Astrocyte (in vitro differentiated cells and primary cell): ENCODE measurements around the gene ARHGEF37. TPM values are rescaled to one million over a fixed set of nuclear protein-coding genes. Genes with fewer than 3 reads are reported as not detected.

Experiments
- DNase-seq: peaks from one replicate; pipeline ENCODE4 v3.0.0-alpha.2; 2010; ENCODE audit warnings: low read depth
- FAIRE-seq: peaks from 2 replicates; lab custom pipeline; 2011; peaks lifted over from hg19 to GRCh38; lab: Jason Lieb, UNC
- H2AFZ ChIP-seq: 2 replicates; pipeline ENCODE4 v1.6.0; 2012; ENCODE audit warnings: low read depth, low read length, inconsistent platforms
- H3K27ac ChIP-seq: 2 replicates; pipeline ENCODE4 v1.5.1; 2011; ENCODE audit warnings: low read depth, low read length, inconsistent platforms
- H3K27me3 ChIP-seq: 2 replicates; pipeline ENCODE4 v1.6.0; 2011; ENCODE audit warnings: low read length, inconsistent platforms; ENCODE audit not compliant: insufficient read depth
- H3K36me3 ChIP-seq: 2 replicates; pipeline ENCODE4 v1.5.1; 2011; ENCODE audit warnings: low read length, inconsistent platforms; ENCODE audit not compliant: insufficient read depth
- H3K4me1 ChIP-seq: 2 replicates; pipeline ENCODE4 v1.5.1; 2011; ENCODE audit warnings: low read length, inconsistent platforms; ENCODE audit not compliant: insufficient read depth
- H3K4me2 ChIP-seq: 2 replicates; pipeline ENCODE4 v1.6.0; 2012; ENCODE audit warnings: low read length, inconsistent platforms
- H3K4me3 ChIP-seq: 2 replicates; pipeline ENCODE4 v1.5.1; 2011; ENCODE audit warnings: low read depth, mild to moderate bottlenecking, low read length, inconsistent platforms; ENCODE audit not compliant: insufficient read depth
- H3K79me2 ChIP-seq: 2 replicates; pipeline ENCODE4 v1.6.0; 2012; ENCODE audit warnings: mild to moderate bottlenecking, low read length, inconsistent platforms; ENCODE audit not compliant: insufficient read depth
- H3K9ac ChIP-seq: 2 replicates; pipeline ENCODE4 v1.6.0; 2012; ENCODE audit warnings: mild to moderate bottlenecking, low read length, inconsistent platforms
- H3K9me3 ChIP-seq: 2 replicates; pipeline ENCODE4 v1.5.1; 2012; ENCODE audit warnings: low read depth, mild to moderate bottlenecking, low read length, inconsistent platforms; ENCODE audit not compliant: insufficient read depth
- H4K20me1 ChIP-seq: 2 replicates; pipeline ENCODE4 v1.6.0; 2012; ENCODE audit warnings: low read length, inconsistent platforms; ENCODE audit not compliant: insufficient read depth
- H3K27ac Mint-ChIP-seq: one replicate; pipeline ENCODE4 v1.8.0; 2021; ENCODE audit warnings: mild to moderate bottlenecking, mixed read lengths; ENCODE audit not compliant: unreplicated experiment
- H3K27me3 Mint-ChIP-seq: one replicate; pipeline ENCODE4 v1.8.0; 2021; ENCODE audit warnings: low read depth, mixed read lengths; ENCODE audit not compliant: unreplicated experiment
- H3K36me3 Mint-ChIP-seq: one replicate; pipeline ENCODE4 v1.8.0; 2021; ENCODE audit warnings: low read depth, mixed read lengths; ENCODE audit not compliant: unreplicated experiment
- H3K4me1 Mint-ChIP-seq: one replicate; pipeline ENCODE4 v1.8.0; 2021; ENCODE audit warnings: low read depth, mixed read lengths; ENCODE audit not compliant: unreplicated experiment
- H3K4me3 Mint-ChIP-seq: one replicate; pipeline ENCODE4 v1.8.0; 2021; ENCODE audit warnings: mild to moderate bottlenecking, moderate library complexity, mixed read lengths; ENCODE audit not compliant: unreplicated experiment
- H3K9me3 Mint-ChIP-seq: one replicate; pipeline ENCODE4 v1.8.0; 2021; ENCODE audit warnings: mild to moderate bottlenecking, mixed read lengths; ENCODE audit not compliant: unreplicated experiment
- EZH2 ChIP-seq: IDR thresholded peaks from 2 replicates; pipeline ENCODE4 v1.6.1; 2012; ENCODE audit warnings: mild to moderate bottlenecking, low read length, inconsistent platforms; ENCODE audit not compliant: insufficient read depth
- total RNA-seq: library from RNA; stranded (reverse); gene quantifications from 2 replicates; pipeline ENCODE4 v1.2.1, GENCODE V29; 2021
- TF ChIP-seq, protein P1 (sequence below): IDR thresholded peaks from 2 replicates; pipeline ENCODE4 v1.5.1; 2011; ENCODE audit warnings: low read depth, mild to moderate bottlenecking, inconsistent platforms, low read length, moderate library complexity; ENCODE audit not compliant: insufficient read depth

ARHGEF37 gene
- total RNA-seq, 1 donor from 2014 or later = 2.3 TPM

DNA sequence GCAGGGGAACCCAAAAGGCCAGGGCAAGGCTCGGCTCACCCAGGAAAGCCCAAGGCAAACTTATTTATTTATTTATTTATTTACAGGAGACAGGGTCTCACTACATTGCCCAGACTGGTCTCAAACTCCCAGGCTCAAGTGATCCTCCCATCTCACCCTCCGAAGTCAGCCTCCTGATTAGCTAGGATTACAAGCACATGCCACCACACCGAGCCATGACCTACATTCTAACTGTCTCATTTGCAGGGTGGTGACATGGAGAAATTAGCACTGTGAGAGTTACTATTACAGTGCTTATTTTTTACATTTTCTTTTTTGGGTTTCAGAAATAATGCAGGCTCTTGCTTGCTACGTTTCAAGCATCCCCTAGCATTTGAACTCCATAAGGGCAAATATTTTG, 18.1 kb downstream of the ARHGEF37 start:
- no peak overlapping the region for H3K4me2 ChIP-seq
- Mint-ChIP-seq H3K4me1 (peaks cover 5% of the 10 kb centered on the region), H3K27ac (no peak overlapping the region), H3K36me3 (no peaks in the 10 kb centered on the region), H3K4me3 (no peak overlapping the region), H3K27me3 (no peaks in the 10 kb centered on the region), H3K9me3 (peaks cover 2% of the 10 kb centered on the region)
- no peaks in the 10 kb centered on the region for H3K27me3 ChIP-seq
- no peaks in the 10 kb centered on the region for H4K20me1 ChIP-seq
- no peak for TF ChIP-seq EZH2
- TF ChIP-seq, protein P1, sequence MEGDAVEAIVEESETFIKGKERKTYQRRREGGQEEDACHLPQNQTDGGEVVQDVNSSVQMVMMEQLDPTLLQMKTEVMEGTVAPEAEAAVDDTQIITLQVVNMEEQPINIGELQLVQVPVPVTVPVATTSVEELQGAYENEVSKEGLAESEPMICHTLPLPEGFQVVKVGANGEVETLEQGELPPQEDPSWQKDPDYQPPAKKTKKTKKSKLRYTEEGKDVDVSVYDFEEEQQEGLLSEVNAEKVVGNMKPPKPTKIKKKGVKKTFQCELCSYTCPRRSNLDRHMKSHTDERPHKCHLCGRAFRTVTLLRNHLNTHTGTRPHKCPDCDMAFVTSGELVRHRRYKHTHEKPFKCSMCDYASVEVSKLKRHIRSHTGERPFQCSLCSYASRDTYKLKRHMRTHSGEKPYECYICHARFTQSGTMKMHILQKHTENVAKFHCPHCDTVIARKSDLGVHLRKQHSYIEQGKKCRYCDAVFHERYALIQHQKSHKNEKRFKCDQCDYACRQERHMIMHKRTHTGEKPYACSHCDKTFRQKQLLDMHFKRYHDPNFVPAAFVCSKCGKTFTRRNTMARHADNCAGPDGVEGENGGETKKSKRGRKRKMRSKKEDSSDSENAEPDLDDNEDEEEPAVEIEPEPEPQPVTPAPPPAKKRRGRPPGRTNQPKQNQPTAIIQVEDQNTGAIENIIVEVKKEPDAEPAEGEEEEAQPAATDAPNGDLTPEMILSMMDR = no peak
- no peak for FAIRE-seq
- no peaks in the 10 kb centered on the region for H3K79me2 ChIP-seq
- H3K36me3 ChIP-seq = no peaks in the 10 kb centered on the region
- H3K4me3 ChIP-seq = no peak overlapping the region
- no peak overlapping the region for H3K9ac ChIP-seq
- no peaks in the 10 kb centered on the region for H3K4me1 ChIP-seq
- no peak overlapping the region for H2AFZ ChIP-seq
- no peak overlapping the region for H3K27ac ChIP-seq
- no peaks in the 10 kb centered on the region for H3K9me3 ChIP-seq
- no peak for DNase-seq

DNA sequence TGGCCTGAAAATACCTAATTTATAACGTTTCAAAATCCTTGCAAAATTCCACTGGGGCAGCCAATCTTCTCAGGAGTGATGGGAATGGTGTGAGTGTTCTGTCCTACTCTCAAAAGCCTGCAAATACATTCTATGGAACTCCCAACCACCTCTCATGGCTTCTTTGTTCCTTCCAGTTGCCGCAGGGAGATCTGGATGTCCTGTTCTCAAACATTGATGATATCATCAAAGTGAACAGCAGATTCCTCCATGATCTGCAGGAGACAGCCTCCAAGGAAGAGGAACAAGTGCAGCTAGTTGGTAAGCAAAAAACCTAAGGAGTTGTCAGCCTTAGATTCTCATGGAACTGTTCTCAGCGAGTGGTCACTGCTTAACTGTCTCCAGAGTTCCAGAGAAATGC, 19.6 kb downstream of the ARHGEF37 start:
- no peaks in the 10 kb centered on the region for H3K9me3 ChIP-seq
- H3K36me3 Mint-ChIP-seq = no peaks in the 10 kb centered on the region
- H3K79me2 ChIP-seq = no peaks in the 10 kb centered on the region
- no peak overlapping the region for H3K4me3 Mint-ChIP-seq
- FAIRE-seq (no peak), DNase-seq (no peak)
- no peak overlapping the region for H3K27ac ChIP-seq
- H3K9me3 Mint-ChIP-seq = peaks cover 2% of the 10 kb centered on the region
- no peaks in the 10 kb centered on the region for H4K20me1 ChIP-seq
- no peaks in the 10 kb centered on the region for H3K27me3 Mint-ChIP-seq
- H3K4me1 Mint-ChIP-seq = peaks cover 4% of the 10 kb centered on the region
- H3K27ac Mint-ChIP-seq = no peak overlapping the region
- H3K4me3 ChIP-seq = no peak overlapping the region
- no peak overlapping the region for H3K4me2 ChIP-seq
- no peak overlapping the region for H2AFZ ChIP-seq
- H3K36me3 ChIP-seq = no peaks in the 10 kb centered on the region
- H3K9ac ChIP-seq = no peak overlapping the region
- H3K27me3 ChIP-seq = no peaks in the 10 kb centered on the region
- H3K4me1 ChIP-seq = peaks cover 4% of the 10 kb centered on the region
- no peak for TF ChIP-seq EZH2
- TF ChIP-seq, protein P1 = no peak

DNA sequence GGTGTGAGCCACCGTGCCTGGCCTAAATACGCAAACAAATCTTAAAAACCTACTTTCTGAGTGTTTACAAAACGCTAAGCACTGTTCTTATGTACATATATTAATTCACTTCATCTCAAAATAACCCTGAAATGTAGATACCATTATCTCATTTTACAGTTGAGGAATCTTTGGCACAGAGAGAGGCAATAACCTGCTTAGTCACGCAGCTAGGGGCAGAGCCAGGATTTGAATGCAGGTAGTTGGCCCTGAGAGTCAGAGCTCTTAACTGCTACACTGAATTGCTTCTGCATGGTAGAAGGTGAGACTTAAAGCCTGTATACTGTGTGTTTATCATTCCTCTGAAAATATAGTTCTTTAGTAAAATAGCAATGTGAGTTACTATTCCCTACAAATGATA, 21.9 kb downstream of the ARHGEF37 start:
- Mint-ChIP-seq H3K27me3 (no peaks in the 10 kb centered on the region), H3K4me3 (no peak overlapping the region), H3K36me3 (no peaks in the 10 kb centered on the region), H3K27ac (no peak overlapping the region), H3K4me1 (peaks cover 7% of the 10 kb centered on the region), H3K9me3 (peaks cover 5% of the 10 kb centered on the region)
- Histone ChIP-seq H3K4me2 (no peak overlapping the region), H3K27ac (no peak overlapping the region), H3K79me2 (no peaks in the 10 kb centered on the region), H3K4me1 (peaks cover 7% of the 10 kb centered on the region), H3K4me3 (no peak overlapping the region), H4K20me1 (no peaks in the 10 kb centered on the region), H2AFZ (no peak overlapping the region), H3K9ac (no peak overlapping the region), H3K27me3 (no peaks in the 10 kb centered on the region), H3K9me3 (no peaks in the 10 kb centered on the region), H3K36me3 (no peaks in the 10 kb centered on the region)
- no peak for DNase-seq
- TF ChIP-seq EZH2 = no peak
- TF ChIP-seq, protein P1 = no peak
- no peak for FAIRE-seq
